Activated effector memory CD4-positive, alpha-beta T cell treated with Interleukin-2 at 50 U/mL for 16 hours (primary cell): ENCODE results near the gene MEIS3.

Experiments used
- DNase-seq: peaks from one replicate; pipeline ENCODE4 v3.0.0-alpha.2; 2020

MEIS3 gene

GRCh38 chr19:47435196-47435595 is 15.9 kb upstream of the MEIS3 start:
- DNase-seq: no peak

GRCh38 chr19:47434088-47434487 is 14.8 kb upstream of the MEIS3 start:
- DNase-seq: no peak

- no peak for DNase-seq
Observed at GRCh38 chr19:47433121-47433520, 13.8 kb upstream of the MEIS3 start.

- no peak for DNase-seq
Observed at GRCh38 chr19:47432499-47432898, 13.2 kb upstream of the MEIS3 start.

GRCh38 chr19:47432091-47432490 is 12.8 kb upstream of the MEIS3 start:
- no peak for DNase-seq

- DNase-seq: no peak
Observed at GRCh38 chr19:47430041-47430802, 10.9 kb upstream of the MEIS3 start.

GRCh38 chr19:47429140-47429793 is 9.9 kb upstream of the MEIS3 start:
- no peak for DNase-seq

GRCh38 chr19:47428177-47428894 is 9.0 kb upstream of the MEIS3 start:
- DNase-seq: peak; percentile 58

GRCh38 chr19:47427241-47428176 is 8.2 kb upstream of the MEIS3 start:
- peak; percentile 42 for DNase-seq

- DNase-seq: no peak
Observed at GRCh38 chr19:47423203-47423882, 4.0 kb upstream of the MEIS3 start.

GRCh38 chr19:47422417-47423163 is 3.3 kb upstream of the MEIS3 start:
- no peak for DNase-seq

- DNase-seq: no peak
Observed at GRCh38 chr19:47421844-47422395, 2.6 kb upstream of the MEIS3 start.

- DNase-seq: no peak
Observed at GRCh38 chr19:47421244-47421786, 2.0 kb upstream of the MEIS3 start.

- DNase-seq: no peak
Observed at GRCh38 chr19:47419789-47420188, 462 bp upstream of the MEIS3 start.

- DNase-seq: no peak
Observed at GRCh38 chr19:47418692-47419029, 666 bp downstream of the MEIS3 start.

GRCh38 chr19:47417746-47418691 is 1.3 kb downstream of the MEIS3 start:
- no peak for DNase-seq

GRCh38 chr19:47417107-47417745 is 2.1 kb downstream of the MEIS3 start:
- DNase-seq: no peak

- DNase-seq: no peak
Observed at GRCh38 chr19:47416643-47416985, 2.7 kb downstream of the MEIS3 start.

GRCh38 chr19:47415953-47416642 is 3.2 kb downstream of the MEIS3 start:
- DNase-seq: no peak
